Upper lobe of left lung (tissue), 4 donors: ENCODE results near the gene TXNDC17.

Experiments used
- CTCF ChIP-seq, 6 experiments: fragments of 450-650 bp in 4 of 6; fragments of 200-600 bp in 2 of 6; sonication (generic) in 2 of 6; IDR thresholded peaks; one replicate each; pipeline ENCODE4 v1.5.1; 2016 to 2019; ENCODE audit warnings: antibody characterized with exemption in 6 of 6
- POLR2A ChIP-seq, 4 donors: fragments of 450-650 bp; IDR thresholded peaks; one replicate each; pipeline ENCODE4 v1.5.1; 2016 to 2017; ENCODE audit warnings: antibody characterized with exemption in 4 of 4, mild to moderate bottlenecking in 2 of 4

DNA sequence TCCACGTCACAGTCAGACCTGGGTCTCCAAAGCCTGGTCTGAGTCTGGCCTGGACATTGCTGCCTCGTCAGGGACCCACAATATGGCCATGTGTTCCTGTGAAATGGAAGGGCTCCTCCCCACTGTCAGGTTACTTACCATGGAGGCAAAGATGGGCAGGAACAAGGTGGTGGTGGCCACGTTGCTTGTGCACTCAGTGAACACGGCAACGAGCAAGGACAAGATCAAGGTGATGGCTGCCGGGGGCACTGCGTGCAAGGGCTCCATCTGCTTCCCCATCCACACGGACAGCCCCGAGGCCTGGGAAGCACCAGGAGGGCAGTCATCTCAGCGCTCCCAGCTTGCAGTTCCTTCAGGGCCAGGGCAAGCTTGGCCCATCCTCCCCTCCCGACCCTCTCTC, 49.8 kb downstream of the TXNDC17 start:
- no peak for TF ChIP-seq CTCF (IDR thresholded peaks at IDR 0.05)
- no peak for TF ChIP-seq POLR2A (IDR thresholded peaks at IDR 0.05)
